Activated CD4-positive, alpha-beta T cell treated with anti-CD3 and anti-CD28 coated beads, Interleukin-2, amount 50 U/mL, for 4 hours (primary cell): ENCODE measurements around the gene SLC35F3.
"Not testable (repeated sequence)": the region's sequence is repeated elsewhere in the genome, so short reads cannot be mapped to it uniquely, and the experiment has no call there.

Experiments
- DNase-seq, 2 experiments: peaks; one replicate each; pipeline ENCODE4 v3.0.0-alpha.2; 2020

The SLC35F3 gene

DNA sequence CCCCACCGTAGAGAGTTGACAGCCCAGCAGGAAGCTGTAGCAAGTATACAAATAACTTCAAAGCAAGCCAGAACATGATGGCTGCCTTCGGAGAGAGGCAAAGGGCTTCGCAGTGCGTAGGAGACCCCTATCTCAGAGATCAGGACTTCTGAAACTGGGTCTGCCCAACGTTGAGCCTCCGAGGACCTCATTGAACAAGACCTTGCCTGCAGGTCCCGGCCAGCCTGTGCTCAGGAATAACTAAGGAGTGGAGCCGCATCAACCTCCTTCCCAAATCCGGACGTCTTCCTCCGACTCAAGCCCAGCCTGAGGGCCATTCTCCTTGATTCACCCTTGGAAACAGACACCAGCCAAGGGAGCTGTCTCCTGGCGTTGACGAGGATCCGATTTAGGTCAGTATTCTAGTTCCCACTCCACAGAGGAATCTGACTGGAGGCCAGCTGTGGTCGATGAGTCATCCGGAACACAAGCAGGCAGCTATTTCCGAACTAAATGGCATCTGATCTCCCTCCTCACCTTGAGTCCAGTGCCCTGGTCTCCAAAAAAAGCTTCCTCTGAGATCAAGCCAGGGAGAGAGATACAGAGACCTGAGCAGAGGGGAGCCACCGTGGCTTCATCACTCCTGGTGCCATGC is 302.3 kb downstream of the SLC35F3 start:
- no peak for DNase-seq

DNA sequence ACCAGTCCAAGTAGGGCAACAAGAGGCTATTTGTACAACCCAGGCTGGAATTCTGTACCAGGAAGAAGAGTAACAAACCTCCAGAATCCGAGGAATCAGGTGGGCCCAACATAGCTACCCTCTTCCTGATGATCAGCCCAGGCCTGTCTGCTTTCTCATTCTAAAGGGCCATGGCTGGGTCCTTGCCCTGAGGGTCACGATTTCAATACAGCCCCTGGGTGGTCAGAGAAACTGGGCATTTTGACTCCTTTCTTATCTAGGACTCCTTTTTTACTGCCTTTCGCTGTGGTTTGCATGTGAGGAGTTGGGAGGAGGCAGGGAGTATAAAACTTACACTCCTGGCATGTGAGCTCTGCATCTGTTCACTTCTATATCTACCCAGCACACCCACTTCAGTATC is 303.9 kb downstream of the SLC35F3 start:
- DNase-seq = no peak

DNA sequence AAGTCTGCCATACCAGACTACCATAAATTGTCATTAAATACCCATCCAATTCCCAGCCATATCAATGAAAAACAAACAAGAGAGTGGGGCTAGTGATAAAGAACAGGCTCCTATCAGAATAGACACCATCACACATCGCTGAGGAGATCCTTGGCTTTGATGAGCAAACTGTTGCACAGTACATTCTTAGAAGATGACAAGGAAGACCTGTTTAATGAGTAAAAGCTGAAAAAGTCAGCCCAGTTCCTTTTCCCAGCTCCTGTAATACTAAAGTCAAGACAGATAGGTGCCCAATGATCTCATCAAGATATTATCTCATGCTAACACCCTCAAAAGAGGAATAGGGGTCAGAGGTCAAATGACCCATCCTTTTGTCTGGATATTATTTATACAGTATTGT is 304.3 kb downstream of the SLC35F3 start:
- DNase-seq = no peak

DNA sequence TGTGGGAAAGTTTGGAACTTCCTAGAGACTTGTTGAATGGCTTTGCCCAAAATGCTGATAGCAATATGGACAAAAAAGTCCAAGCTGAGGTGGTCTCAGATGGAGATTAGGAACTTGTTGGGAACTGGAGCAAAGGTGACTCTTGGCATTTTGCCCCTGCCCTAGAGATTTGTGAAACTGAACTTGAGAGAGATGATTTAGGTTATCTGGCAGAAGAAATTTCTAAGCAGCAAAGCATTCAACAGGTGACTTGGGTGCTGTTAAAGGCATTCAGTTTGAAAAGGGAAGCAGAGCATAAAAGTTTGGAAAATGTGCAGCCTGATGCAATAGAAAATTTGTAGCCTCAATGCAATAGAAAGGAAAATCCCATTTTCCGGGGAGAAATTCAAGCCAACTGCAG is 306.0 kb downstream of the SLC35F3 start:
- DNase-seq = not testable (repeated sequence)

DNA sequence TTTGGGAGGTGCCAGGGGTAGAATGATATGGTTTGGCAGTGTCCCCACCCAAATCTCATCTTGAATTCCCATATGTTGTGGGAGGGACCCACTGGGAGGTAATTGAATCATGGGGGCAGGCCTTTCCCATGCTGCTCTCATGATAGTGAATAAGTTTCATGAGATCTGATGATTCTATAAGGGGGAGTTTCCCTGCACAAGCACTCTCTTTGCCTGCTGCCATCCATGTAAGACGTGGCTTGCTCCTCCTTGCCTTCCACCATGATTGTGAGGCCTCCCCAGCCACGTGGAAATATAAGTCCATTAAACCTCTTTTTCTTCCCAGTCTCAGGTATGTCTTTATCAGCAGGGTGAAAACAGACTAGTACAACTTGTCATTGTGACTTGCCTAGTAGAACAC is 307.4 kb downstream of the SLC35F3 start:
- not testable (repeated sequence) for DNase-seq

DNA sequence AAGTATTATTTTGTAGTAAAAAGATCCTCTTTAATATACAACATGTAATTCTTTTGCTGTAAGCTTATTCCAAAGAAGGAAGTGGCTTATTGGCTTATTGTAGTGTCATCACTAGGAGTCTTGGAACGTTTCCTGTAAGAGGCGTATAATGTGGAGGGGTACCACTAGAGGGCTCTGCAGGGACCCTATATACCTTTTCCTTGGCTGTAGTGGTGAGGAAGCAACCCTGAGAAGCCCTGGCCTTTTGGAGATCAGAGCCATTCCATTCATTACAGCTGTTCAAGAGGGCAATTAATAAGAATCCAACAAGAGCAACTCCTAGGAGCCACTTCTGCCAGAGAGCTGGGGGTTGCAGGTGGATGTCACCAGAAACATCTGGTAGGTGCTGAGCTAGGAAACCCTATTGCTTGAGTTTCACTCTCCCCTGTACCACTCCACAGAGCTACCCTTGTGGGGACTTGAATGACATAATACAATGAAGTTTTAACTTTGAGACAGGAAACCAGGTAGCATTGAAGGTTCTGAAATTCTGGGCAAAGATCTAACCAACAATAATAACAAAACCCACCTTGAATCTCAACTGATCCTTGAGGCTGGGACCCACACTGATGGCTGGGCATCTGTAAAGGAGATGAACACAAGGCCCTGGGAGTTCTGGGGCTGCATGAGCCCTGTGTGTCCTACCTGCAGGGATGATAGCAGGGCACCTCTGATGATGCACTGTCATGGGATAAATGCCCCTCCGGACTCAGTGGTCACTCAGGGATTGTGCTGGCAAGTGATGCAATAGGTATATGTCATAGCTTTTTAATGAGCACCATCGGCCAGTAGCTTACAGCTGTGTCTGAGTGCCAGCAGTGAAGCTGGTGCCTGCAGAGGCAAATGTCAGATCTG is 308.5 kb downstream of the SLC35F3 start:
- peak; percentile 20 to 23 for DNase-seq

DNA sequence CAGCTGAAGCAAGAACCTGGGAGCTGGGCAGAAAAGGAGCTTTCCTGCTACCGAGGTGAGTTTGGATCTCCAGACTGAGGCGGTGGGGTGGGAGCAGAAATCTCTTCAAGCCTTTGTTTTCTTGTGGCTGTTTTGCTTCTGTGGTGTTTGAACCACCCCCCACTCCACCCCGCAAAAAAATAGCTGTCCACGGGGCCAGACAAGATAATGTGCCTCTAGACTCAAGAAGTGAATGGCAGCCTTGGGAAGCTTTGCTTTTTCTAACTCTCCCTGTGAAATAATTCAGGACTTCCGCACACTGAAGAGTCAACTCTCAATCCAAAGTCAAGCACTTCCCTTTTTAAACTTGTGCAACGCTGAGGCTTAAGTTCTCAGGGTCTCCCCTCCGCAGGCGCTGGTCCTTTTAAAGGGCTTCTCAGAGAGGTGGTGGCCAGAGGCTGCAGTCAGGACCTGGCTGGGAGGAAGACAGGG is 309.2 kb downstream of the SLC35F3 start:
- DNase-seq = no peak

DNA sequence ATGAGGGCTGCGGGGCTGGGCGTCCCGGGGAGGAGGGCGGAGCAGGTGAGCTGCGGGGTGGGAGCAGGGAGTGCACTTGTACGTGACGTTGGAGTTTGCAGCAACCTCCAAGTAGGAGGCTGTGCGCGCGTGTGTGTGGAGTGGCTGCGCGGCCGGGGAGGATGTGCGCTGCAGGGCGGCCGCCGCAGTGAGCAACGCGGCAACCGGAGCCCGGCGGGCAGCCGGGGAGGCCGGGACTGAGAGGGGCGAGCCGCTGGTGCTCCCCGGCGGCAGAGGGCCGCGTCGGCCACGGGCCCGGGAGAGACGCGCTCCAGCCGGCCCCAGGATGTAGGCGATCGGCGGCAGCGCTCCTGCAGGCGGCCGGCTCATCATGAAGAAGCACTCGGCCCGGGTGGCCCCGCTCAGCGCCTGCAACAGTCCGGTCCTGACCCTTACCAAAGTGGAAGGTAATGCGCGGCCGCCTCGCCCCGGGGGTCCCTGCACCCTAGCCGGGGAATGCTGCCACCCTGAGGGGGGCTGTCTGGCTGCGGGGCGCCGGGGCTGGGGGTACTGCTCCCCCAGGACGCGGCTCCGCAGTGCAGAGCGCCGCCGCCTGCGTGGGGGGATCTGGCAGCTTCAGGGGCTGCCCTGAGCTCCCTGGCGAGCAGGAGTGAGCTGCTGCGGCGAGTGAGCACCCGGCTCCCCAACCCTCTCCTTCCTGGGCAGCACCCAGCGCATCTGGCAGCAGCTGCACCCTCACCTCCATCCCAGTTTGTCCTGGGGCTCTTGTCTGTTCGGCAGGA is 309.8 kb downstream of the SLC35F3 start:
- peak; percentile 43 to 48 for DNase-seq

DNA sequence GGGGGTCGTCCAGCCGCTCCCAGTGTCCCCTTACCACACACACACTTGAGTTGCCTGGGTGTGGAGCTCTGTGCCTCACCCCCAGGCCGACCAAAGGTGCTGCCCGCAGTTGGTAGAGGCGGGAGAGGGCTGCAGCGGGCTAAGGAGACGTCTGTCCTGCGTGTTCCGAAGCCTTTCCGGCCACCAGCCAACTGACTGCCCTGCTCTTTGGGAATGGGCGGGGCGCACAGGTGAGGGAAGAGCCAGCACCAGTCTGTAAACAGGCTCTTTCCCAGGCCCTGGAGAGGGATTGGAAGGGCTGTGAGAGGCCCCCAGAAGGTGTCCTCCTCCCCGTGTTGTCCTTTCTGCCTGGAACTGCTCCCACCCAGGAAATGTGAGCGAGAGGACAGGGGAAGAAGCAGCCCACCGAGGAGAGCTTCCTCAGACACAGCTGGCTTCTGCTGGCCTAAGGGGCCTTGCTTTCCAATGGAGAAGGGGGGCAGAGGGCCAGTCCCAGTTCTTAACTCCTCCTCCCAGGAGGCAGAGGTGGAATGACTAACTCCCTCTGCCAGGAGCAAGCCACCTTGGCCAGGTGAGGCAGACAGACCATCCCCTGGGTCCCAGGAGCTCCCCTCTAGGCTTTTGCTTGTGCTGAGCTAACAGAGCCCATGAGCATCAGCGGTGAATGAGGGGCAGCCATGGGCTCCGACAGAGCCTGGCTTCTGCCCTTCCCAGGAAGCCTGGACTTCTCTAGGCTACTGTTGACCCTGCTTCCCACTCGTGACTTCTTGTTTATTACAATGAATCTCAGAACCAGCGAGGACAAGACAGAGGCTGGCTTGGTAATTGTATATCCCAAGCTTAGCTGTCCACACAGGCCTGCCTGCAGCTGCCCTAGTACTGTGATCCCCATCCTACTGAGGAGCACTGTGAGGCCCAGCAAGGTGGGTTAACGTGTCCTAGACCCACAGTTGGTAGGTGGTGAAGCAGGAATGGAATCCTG is 310.7 kb downstream of the SLC35F3 start:
- DNase-seq = no peak

DNA sequence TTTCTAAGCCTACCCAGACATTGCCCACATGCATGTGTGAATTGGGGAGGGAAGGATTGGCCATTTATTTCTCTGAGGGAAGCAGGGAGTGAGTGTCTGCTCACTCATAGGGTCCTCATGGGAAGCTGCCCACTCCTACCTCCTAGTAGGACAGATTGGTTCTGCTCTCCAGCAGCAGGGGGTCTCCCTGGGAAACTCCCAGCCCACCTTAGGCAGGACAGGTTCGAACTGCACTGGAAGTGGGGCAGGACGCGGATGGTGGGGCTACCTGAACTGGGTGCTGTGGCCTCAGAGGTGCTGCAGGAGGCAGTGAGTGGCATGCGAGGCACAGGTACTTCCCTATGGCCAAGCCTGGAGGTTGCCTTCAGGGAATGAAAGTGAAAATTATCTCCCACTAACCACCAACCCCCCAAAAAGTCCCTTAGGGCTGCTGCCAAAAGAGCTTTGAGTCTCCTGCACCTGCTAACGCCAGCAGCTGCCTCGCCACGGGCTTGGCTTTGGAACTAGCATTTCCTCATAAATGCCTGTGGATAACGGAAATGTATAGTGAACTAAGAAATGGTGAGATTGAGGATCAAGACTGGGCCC is 311.7 kb downstream of the SLC35F3 start:
- no peak for DNase-seq

DNA sequence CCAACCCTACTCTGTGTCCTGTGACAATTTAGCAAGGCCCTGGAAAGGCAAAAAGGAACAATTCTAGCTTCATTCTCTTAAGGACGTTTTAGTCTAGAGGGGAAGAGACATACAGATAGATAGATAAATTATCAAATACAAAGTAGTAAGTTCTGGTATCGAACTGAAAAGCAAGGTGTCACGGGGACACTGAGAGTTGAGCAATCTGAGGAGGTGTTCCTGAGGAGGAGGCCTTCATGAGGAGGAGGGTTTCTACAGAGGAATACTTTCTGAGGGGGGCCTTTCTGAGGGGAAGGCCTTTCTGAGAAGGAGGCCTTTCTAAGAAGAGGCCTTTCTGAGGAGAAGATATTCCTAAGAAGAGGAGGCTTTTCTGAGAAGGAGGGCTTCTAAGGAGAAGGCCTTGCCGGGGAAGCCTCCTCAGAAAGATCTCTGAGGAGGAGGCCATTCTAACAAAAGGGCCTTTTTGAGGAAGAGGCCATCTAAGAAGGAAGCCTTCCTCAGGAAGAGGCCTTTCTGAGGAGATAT is 312.9 kb downstream of the SLC35F3 start:
- no peak for DNase-seq

DNA sequence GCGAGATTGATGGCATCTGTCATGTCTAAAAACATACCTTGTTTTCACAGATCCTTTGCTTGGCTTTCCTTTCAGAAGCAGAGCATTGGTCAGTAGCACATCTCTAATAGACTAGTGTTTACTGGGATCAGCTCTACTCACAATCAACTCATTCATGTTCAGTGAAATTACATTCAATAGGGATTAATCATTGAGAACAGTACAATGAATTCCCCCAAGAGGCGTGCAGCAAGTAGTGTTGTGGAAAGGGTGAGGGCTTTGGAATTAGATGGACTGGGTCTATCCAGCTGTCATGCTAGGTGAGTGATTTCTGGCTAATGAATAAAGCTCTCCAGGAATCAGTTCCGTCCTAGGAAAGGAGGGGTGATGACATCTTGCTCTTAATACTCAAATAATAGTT is 313.6 kb downstream of the SLC35F3 start:
- no peak for DNase-seq

DNA sequence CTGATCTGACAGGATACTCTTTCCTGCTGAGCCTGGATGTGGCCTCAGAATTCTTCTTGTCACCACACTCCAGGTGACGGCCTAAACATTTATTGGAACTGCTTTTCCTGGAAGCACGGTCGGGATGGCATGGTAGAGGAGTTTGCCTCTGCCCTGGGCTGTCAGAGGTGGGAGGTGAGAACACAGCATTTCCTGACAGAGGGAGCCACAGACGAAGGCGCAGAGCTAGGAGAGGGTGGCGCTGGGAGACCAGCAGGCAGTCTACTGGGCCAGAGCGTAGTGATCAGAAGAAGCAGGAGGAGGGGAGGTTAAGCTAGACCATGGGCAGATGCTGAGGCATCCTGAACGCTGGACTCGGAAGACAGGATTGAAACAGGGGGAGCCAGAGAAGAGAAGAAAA is 315.2 kb downstream of the SLC35F3 start:
- DNase-seq = no peak

DNA sequence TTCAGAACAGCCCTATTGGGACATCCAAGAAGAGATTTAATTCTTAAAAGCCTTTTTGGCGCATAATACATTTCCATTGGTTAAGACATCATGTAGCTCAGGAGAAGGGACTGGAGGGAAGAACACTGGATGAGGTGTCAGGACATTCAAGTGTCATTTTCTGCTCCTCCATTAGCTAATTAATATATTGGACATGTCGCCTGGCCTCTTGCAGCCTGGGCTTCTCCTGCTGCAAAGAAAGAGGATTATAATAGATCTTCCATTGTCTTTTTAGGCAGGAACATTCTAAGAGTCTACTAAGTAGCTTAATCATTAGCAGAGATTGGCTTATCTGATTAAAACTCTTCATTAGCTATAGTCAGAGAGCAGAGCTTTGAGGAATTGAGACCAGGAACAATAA is 317.1 kb downstream of the SLC35F3 start:
- DNase-seq = no peak

DNA sequence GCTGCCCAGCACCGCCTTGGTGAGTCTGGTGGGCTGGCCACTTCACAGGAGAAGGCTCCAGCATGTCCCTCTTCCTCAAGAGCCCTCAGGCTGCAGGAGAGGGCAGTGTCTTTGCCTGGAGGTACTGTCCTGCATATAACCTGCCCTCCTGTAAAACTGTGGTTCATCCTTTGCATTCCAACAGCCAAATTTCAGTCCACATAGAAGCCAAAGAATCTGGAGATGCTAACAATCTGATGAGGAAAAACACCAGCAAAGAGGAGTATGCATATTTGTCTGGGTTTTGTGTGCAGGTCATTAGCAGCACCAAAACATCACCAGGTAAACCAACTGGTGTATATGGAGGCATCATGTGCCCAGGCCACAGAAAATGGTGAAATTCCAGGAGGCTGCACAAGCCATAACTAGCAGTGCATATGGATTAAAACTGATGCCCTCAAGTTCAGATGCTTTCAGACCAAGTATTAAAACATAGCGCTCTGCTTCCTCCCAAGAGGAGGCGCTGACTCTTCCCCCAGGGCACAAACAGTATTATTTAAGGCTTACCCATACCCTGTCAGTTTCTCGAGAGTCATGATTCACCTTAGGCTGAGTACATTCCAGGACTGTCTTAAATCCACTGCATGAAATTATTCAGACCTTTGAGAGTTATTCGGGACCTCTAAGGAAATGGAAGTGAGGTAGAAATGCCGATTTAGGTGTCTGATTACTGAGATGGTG is 318.2 kb downstream of the SLC35F3 start:
- DNase-seq = no peak

DNA sequence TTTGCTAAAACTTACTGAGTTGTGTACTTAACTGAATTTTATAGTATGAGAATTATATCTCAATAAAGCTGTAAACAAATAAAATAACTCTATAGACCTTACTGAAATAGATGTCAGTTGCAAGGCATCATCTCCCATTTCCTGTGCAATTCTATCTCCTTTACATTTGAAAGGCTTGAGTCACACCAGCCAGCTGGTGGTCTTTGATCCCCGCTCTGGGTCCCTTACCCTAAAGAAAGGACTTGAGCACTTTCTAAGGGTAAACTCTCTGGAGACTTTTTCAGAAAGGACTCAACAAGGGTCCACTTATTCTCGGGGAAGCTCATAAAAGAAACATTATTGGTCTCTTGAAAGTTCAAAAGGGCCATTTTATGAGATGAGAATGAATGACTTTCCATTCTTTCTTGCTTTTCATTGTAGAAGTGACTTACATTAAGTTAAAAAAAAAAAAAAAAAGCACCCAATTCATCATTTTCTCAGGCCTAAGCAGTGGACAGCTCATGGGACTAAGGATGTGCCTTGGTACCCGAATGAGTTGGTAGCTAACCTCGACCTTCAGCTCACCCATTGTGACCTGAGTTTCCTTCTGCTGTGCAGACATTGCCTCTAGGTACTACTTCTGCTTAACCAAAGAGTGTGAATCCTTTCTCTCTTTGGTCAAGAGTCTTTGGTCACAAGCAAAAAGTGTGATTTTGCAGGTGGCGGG is 321.8 kb downstream of the SLC35F3 start:
- no peak for DNase-seq

DNA sequence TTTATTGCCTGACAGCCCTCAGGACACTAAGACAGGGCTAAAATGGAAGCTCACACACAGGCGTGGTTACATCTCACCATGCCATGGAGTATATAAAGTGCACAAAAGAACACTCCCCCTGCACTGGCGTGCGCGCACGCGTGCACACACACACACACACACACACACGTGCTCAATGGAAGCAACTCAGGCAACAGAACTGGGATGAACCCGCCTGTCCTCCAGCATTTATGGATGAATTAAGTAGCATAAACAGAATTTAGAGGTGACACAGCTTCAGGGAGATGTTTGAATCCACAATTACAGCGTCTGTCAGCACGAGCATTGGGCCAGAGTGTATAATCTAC is 322.3 kb downstream of the SLC35F3 start:
- DNase-seq = no peak

DNA sequence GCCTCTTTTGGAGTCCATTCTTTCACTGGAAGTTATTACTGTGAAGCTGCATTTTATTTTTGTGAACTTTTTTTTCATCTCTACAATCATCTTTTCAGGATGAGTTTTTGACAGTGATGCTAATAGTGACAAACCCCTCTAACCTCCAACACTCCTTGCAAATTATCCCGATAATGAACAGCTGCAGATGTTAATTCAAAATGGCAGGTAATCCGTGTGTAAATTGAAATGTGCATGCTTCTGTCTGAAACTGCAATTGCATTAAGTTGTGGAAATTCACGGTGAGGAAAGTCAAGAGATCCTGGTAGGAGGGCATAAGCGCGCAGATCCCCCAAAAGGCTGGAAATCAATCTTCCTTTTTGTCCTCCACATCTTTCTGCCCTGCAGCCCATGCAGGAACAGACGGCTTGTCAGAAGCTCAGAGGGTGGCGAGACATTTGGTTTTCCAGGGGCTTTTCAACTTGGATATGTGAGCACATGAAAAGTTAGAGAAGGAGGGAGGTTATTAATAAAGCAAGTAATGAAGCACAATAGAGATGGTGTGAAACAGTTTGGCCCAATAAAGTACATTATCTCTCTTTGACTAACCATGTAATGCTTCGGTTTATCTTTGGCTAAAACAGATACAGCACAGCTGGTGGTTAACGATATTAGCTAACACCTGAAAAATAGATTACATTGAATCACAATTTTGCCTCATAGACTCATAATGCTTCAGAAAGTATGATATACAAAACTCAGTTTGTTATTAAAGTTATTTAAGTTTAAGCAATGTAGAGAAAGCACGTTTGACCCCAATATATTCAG is 325.3 kb downstream of the SLC35F3 start:
- DNase-seq = no peak

DNA sequence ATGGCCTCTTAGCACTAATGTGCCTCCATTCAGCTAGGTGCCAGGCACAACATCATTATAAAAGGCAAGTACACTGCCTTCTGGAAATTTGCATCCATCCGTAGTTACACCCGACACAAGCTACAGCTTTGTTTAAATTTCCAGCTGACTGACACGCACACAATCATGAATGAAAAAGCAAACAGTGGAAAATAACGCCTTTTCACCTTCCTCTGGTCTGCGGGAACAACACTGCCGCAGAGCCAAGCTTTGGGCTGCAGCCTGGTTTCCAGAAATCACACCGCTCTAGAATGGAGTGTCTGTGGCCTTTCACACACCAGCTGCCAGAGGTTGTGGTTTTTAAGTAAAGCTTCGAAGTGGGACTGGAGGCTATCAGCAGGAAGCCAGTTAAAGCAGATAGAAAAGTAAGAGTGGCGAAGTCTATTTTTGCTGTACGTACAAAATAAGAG is 326.0 kb downstream of the SLC35F3 start:
- no peak for DNase-seq
